Liver (tissue), 9 donors: ENCODE data around the gene IL23A. TPM values are rescaled to one million over a fixed set of nuclear protein-coding genes. Genes with fewer than 3 reads are reported as not detected.

ENCODE experiments used
- DNase-seq: peaks from one replicate; pipeline ENCODE4 v3.0.0-alpha.2; 2017; ENCODE audit warnings: low spot score
- H3K27ac ChIP-seq, 2 donors: one replicate each; pipeline ENCODE4 v1.7.0; 2013; ENCODE audit warnings: inconsistent platforms in 2 of 2, low read length in 2 of 2, control low read depth in 1 of 2, low read depth in 1 of 2, mild to moderate bottlenecking in 1 of 2
- H3K27me3 ChIP-seq, 4 donors: one replicate each; pipeline versions ENCODE4 v1.6.1 to v1.7.0; 2013; ENCODE audit warnings: low read length in 3 of 4, inconsistent platforms in 1 of 4, mild to moderate bottlenecking in 1 of 4, moderate library complexity in 1 of 4; ENCODE audit not compliant: control insufficient read depth in 4 of 4, insufficient read depth in 4 of 4
- H3K36me3 ChIP-seq, 4 donors: one replicate each; pipeline versions ENCODE4 v1.6.1 to v1.7.0; 2013; ENCODE audit warnings: low read length in 3 of 4, mild to moderate bottlenecking in 3 of 4, low read depth in 1 of 4, moderate library complexity in 1 of 4; ENCODE audit not compliant: control insufficient read depth in 4 of 4, insufficient read depth in 3 of 4
- H3K4me1 ChIP-seq, 4 donors: one replicate each; pipeline versions ENCODE4 v1.6.1 to v1.7.0; 2013; ENCODE audit warnings: low read length in 3 of 4, mild to moderate bottlenecking in 3 of 4, moderate library complexity in 1 of 4; ENCODE audit not compliant: control insufficient read depth in 4 of 4, insufficient read depth in 4 of 4
- H3K4me3 ChIP-seq, 3 donors: one replicate each; pipeline versions ENCODE4 v1.6.1 to v1.7.0; 2013; ENCODE audit warnings: low read length in 3 of 3, control low read depth in 1 of 3, low read depth in 1 of 3, mild to moderate bottlenecking in 1 of 3
- H3K9ac ChIP-seq, 2 donors: one replicate each; pipeline ENCODE4 v1.7.0; 2013; ENCODE audit warnings: low read length in 2 of 2, mild to moderate bottlenecking in 2 of 2, moderate library complexity in 2 of 2, control low read depth in 1 of 2, low read depth in 1 of 2
- H3K9me3 ChIP-seq, 4 donors: one replicate each; pipeline versions ENCODE4 v1.6.1 to v1.7.0; 2013; ENCODE audit warnings: low read length in 3 of 4; ENCODE audit not compliant: control insufficient read depth in 4 of 4
- CTCF ChIP-seq: fragments of 150-350 bp; IDR thresholded peaks from 2 replicates; pipeline ENCODE4 v1.5.1; 2017; ENCODE audit warnings: improper control_type of control experiment, low read depth, low read length; ENCODE audit not compliant: missing input control
- EGR1 ChIP-seq, 2 donors: IDR thresholded peaks; 2 replicates each; pipeline ENCODE4 v1.6.1; 2016 to 2018; ENCODE audit warnings: antibody characterized with exemption in 2 of 2, low read depth in 2 of 2
- FOXA1 ChIP-seq: IDR thresholded peaks from 2 replicates; pipeline ENCODE4 v1.6.1; 2016; ENCODE audit warnings: antibody characterized with exemption
- FOXA2 ChIP-seq: IDR thresholded peaks from 2 replicates; pipeline ENCODE4 v1.6.1; 2016; ENCODE audit warnings: antibody characterized with exemption
- GABPA ChIP-seq, 2 donors: IDR thresholded peaks in 1 of 2; conservative IDR thresholded peaks in 1 of 2; 2 replicates each; pipeline ENCODE4 v1.6.1; 2016; ENCODE audit warnings: antibody characterized with exemption in 2 of 2, mild to moderate bottlenecking in 1 of 2, moderate library complexity in 1 of 2
- MAX ChIP-seq: IDR thresholded peaks from 2 replicates; pipeline ENCODE4 v1.6.1; 2016; ENCODE audit warnings: antibody characterized with exemption
- NR2F2 ChIP-seq: IDR thresholded peaks from 2 replicates; pipeline ENCODE4 v1.6.1; 2016; ENCODE audit warnings: antibody characterized with exemption
- RAD21 ChIP-seq, 2 donors: IDR thresholded peaks; 2 replicates each; pipeline ENCODE4 v1.6.1; 2016; ENCODE audit warnings: antibody characterized with exemption in 2 of 2, mild to moderate bottlenecking in 2 of 2
- RXRA ChIP-seq, 2 donors: IDR thresholded peaks; 2 replicates each; pipeline ENCODE4 v1.6.1; 2017 to 2018; ENCODE audit warnings: antibody characterized with exemption in 2 of 2, mild to moderate bottlenecking in 1 of 2
- SP1 ChIP-seq: IDR thresholded peaks from 2 replicates; pipeline ENCODE4 v1.6.1; 2018; ENCODE audit warnings: antibody characterized with exemption, mild to moderate bottlenecking
- TAF1 ChIP-seq: conservative IDR thresholded peaks from 2 replicates; pipeline ENCODE4 v1.6.1; 2016; ENCODE audit warnings: antibody characterized with exemption, mild to moderate bottlenecking
- YY1 ChIP-seq: IDR thresholded peaks from 2 replicates; pipeline ENCODE4 v1.6.1; 2016; ENCODE audit warnings: antibody characterized with exemption, mild to moderate bottlenecking
- ZBTB33 ChIP-seq: IDR thresholded peaks from 2 replicates; pipeline ENCODE4 v1.6.1; 2016; ENCODE audit warnings: antibody characterized with exemption
- WGBS: extraction: QIAGEN DNeasy Blood & Tissue Kit; methylation state at CpG from one replicate; pipeline ENCODE4 v1.1.7; 2013; 5-methylcytosine and 5-hydroxymethylcytosine counted together
- polyA plus RNA-seq, 2 donors: library from polyadenylated mRNA; stranded (reverse) in 1 of 2; unstranded in 1 of 2; fragments of 200-250 nt in 1 of 2; fragments of >200 nt in 1 of 2; fragmentation: Nextera tagmentation in 1 of 2; extraction: Ambion mirVana in 1 of 2; gene quantifications; one replicate each; pipeline versions ENCODE4 v1.2.1 to v1.2.3, GENCODE V29; 2013 to 2015
- total RNA-seq, 2 donors: library from RNA; depleted of rRNA; stranded (reverse); fragments of >200 nt; gene quantifications; one replicate each; pipeline ENCODE4 v1.2.3, GENCODE V29; 2014
- donor health status: healthy.
- donor health status: healthy.
- donor health status: healthy.
- donor health status: healthy.
- donor health status: healthy.

IL23A gene
- total and polyA plus RNA-seq, 4 donors: 0.14 to 0.25 (median 0.22) TPM; not detected in 1

- Histone ChIP-seq H3K27ac (no peak overlapping the region), H3K36me3 (peaks cover 0 to 25% (median 23%) of the 10 kb centered on the region in 4 donors)
Measured at GRCh38 chr12:56330936-56331490, 7.7 kb upstream of the IL23A start.

GRCh38 chr12:56332512-56333196, 6.0 kb upstream of the IL23A start:
- TF ChIP-seq FOXA2: no peak
- no peak for TF ChIP-seq EGR1 (IDR thresholded peaks at IDR 0.05; ENCODE audit: low read depth in 2 of 2)
- no peak for TF ChIP-seq MAX
- TF ChIP-seq FOXA1: no peak
- no peak for TF ChIP-seq RAD21 (IDR thresholded peaks at IDR 0.05)
- TF ChIP-seq GABPA (IDR thresholded peaks at IDR 0.05 in 1 of 2, conservative IDR thresholded peaks at IDR 0.05 in 1 of 2): no peak
- no peak for TF ChIP-seq YY1
- TF ChIP-seq CTCF: no peak
- H3K27ac ChIP-seq: peak overlapping the region; percentile 86 to 95
- H3K4me1 ChIP-seq: peaks cover 2 to 17% (median 11%) of the 10 kb centered on the region in 4 donors
- H3K9ac ChIP-seq: peak overlapping the region in 1 of 2 donors; percentile 84
- H3K27me3 ChIP-seq: no peaks in the 10 kb centered on the region
- 94% methylated on average over 11 of the region's 11 CpGs for WGBS
- no peak for DNase-seq
- H3K9me3 ChIP-seq: no peaks in the 10 kb centered on the region
- H3K4me3 ChIP-seq: peak overlapping the region; percentile 51 to 81 (median 67)
- H3K36me3 ChIP-seq: peaks cover 0 to 10% (median 10%) of the 10 kb centered on the region in 4 donors

More at GRCh38 chr12:56330936-56331490, 7.7 kb upstream of the IL23A start:
- H3K4me1 ChIP-seq: peaks cover 2 to 20% (median 11%) of the 10 kb centered on the region in 4 donors
- DNase-seq: no peak
- 88% methylated on average over 7 of the region's 7 CpGs for WGBS
- no peaks in the 10 kb centered on the region for H3K9me3 ChIP-seq
- H3K9ac ChIP-seq: no peak overlapping the region
- H3K4me3 ChIP-seq: no peak overlapping the region
- H3K27me3 ChIP-seq: no peaks in the 10 kb centered on the region
- TF ChIP-seq CTCF (no peak), MAX (no peak), TAF1 (no peak), NR2F2 (no peak), SP1 (no peak), ZBTB33 (no peak), RXRA (IDR thresholded peaks at IDR 0.05) (no peak), RAD21 (IDR thresholded peaks at IDR 0.05) (no peak), YY1 (no peak)
